CD4-positive, alpha-beta T cell treated with Interleukin-6 at 100 ng/mL for 8 hours (primary cell): Measurements from ENCODE around the gene CDKN2D.
A peak's percentile ranks its signal among the peaks of the same experiment; 100 is the strongest.
"Not testable (repeated sequence)": the region's sequence is repeated elsewhere in the genome, so short reads cannot be mapped to it uniquely, and the experiment has no call there.

Source experiments
- DNase-seq: peaks from one replicate; pipeline ENCODE4 v3.0.0-alpha.2; 2020; ENCODE audit warnings: mixed read lengths, low spot score

The CDKN2D gene

GRCh38 chr19:10551698-10552301 lies 17.0 kb downstream of the CDKN2D start:
- DNase-seq = peak; percentile 34

- DNase-seq = not testable (repeated sequence)
Measured at GRCh38 chr19:10551006-10551405, 17.8 kb downstream of the CDKN2D start.

GRCh38 chr19:10550336-10550735 lies 18.4 kb downstream of the CDKN2D start:
- DNase-seq = no peak

GRCh38 chr19:10549733-10550132 lies 19.0 kb downstream of the CDKN2D start:
- no peak for DNase-seq

- DNase-seq = no peak
Measured at GRCh38 chr19:10548746-10549276, 20.0 kb downstream of the CDKN2D start.

GRCh38 chr19:10546817-10547216 lies 22.0 kb downstream of the CDKN2D start:
- DNase-seq = no peak

GRCh38 chr19:10544753-10545251 lies 24.0 kb downstream of the CDKN2D start:
- no peak for DNase-seq

GRCh38 chr19:10544242-10544752 lies 24.5 kb downstream of the CDKN2D start:
- DNase-seq = no peak

- DNase-seq = peak; percentile 77
Measured at GRCh38 chr19:10543420-10544241, 25.1 kb downstream of the CDKN2D start, which contains the start of gene ATG4D. ATG4D (plus strand) TSS chr19:10543904; CDS start chr19:10544091, 187 bp downstream.

GRCh38 chr19:10543059-10543419 lies 25.7 kb downstream of the CDKN2D start:
- DNase-seq = no peak

- not testable (repeated sequence) for DNase-seq
Measured at GRCh38 chr19:10539016-10539415, 29.8 kb downstream of the CDKN2D start.

GRCh38 chr19:10538204-10538983 lies 30.4 kb downstream of the CDKN2D start:
- DNase-seq = no peak

GRCh38 chr19:10537668-10538067 lies 31.1 kb downstream of the CDKN2D start:
- DNase-seq = no peak

- DNase-seq = no peak
Measured at GRCh38 chr19:10535613-10536012, 33.2 kb downstream of the CDKN2D start.

GRCh38 chr19:10533646-10534386 lies 35.0 kb downstream of the CDKN2D start:
- no peak for DNase-seq

- DNase-seq = no peak
Measured at GRCh38 chr19:10532457-10532856, 36.3 kb downstream of the CDKN2D start.

- not testable (repeated sequence) for DNase-seq
Measured at GRCh38 chr19:10526887-10527286, 41.9 kb downstream of the CDKN2D start.

- no peak for DNase-seq
Measured at GRCh38 chr19:10525636-10526035, 43.1 kb downstream of the CDKN2D start.

GRCh38 chr19:10523135-10523636 lies 45.6 kb downstream of the CDKN2D start:
- no peak for DNase-seq

- no peak for DNase-seq
Measured at GRCh38 chr19:10521461-10522171, 47.2 kb downstream of the CDKN2D start.
